ENCODE results near the gene ME3. TPM values are rescaled to one million over a fixed set of nuclear protein-coding genes. Genes with fewer than 3 reads are reported as not detected.
"Not testable (repeated sequence)": the region's sequence is repeated elsewhere in the genome, so short reads cannot be mapped to it uniquely, and the experiment has no call there.

The ME3 gene
- polyA plus RNA-seq, 1 donor from 2014 or later: not detected

DNA sequence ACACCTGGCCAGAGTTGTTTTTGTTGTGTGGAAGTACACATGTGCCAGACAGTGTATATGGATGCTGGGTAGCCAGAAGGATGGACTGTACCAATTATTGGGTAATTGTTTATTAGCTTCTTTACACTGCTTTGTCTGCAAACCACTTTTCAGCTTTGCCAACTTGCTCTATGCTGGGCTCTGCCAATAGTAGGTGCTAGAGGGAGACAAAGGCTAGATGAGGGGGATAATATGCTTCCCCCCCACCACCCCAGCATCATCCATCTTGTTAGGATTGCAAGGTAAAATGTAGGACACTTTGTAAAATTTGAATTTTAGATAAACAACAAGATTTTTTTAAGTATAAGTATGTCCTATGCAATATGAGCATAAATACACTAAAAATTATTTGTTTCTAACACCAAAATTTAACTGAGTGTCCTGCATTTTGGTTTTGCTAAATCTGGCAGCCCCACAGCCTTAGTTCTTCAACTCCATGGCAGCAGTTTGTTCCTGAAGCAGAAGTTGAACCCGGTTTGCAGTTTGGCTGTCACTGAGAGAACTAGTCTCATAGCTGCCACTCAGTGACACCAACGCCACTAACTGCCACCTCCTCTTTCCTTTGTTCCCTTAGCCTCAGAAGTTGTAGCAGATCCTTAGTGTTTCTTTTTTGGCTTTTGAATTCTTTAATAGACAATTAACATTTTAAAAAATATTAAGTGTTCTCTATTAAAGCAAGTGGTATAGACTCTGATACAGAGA, 219.0 kb downstream of the ME3 start:
- Mint-ChIP-seq H3K4me1 (peaks cover 0 to 7% (median 3%) of the 10 kb centered on the region in 3 donors), H3K27ac (no peak overlapping the region), H3K36me3 (no peaks in the 10 kb centered on the region), H3K27me3 (no peaks in the 10 kb centered on the region), H3K4me3 (no peak overlapping the region), H3K9me3 (no peaks in the 10 kb centered on the region)

DNA sequence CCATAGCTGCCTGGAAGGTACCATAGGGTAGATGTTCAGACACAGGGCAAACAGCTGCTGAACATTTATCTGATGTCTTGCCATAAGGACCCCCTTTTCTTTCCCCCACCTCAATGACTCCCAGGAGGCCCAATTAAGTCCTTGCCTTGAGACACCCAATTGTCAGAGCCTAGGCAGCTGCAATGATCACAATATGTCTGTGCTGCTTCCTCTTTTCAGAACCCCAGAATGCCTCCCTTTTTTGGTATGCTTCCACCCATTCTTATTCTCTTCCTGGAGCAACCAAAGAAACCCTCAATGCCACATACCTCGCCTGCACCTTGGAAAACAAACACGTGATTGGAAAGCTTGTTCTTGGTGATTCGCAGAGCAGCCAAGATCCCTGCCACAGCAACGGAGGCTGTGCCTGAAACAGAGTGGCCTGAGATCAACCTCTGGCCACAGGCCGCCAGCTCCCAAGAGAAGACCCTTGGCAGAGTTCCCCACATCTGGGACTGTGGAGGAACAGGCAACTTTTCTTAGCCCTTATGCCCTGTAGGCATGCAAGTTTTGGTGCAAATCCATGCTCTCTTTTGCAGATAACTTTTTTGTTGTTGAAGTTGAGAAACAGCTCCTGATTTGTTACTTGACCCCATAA, 222.3 kb downstream of the ME3 start:
- H3K9me3 Mint-ChIP-seq: no peaks in the 10 kb centered on the region
- H3K4me1 Mint-ChIP-seq: peaks cover 0 to 3% (median 2%) of the 10 kb centered on the region in 3 donors
- no peaks in the 10 kb centered on the region for H3K36me3 Mint-ChIP-seq
- H3K4me3 Mint-ChIP-seq: no peak overlapping the region
- H3K27me3 Mint-ChIP-seq: no peaks in the 10 kb centered on the region
- no peak overlapping the region for H3K27ac Mint-ChIP-seq

DNA sequence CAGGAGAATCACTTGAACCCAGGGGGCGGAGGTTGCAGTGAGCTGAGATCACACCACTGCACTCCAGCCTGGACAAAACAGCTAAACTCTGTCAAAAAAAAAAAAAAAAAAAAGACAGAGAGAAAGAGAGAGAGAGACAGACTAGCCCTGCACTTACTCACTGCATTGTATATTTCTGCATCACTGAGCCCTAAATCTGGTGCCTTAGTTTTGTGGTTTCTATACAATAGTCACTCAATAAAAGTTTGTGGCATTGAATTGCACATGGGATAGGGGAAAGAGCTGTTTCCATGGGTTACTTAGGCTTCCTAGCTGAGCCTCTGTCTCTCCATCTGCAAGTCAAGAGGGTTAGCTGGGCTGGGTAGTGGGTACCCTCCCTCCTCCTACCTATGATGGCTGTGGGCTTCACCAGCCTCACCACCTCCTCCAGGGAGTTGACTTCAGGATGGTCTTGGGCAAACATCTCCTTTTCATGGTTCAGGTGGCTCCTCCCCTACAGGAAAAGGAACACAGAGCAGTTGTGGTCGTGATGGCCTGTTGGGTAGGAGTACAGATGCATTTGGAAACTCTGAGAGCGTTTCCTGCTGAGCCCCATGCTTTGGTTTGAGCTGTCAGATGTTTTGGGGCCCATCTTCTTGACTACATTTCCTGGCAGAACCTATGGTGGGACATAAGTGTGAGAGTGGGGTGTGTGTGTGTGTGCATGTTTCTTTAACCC, 224.5 kb downstream of the ME3 start:
- Mint-ChIP-seq H3K36me3 (no peaks in the 10 kb centered on the region), H3K27me3 (no peaks in the 10 kb centered on the region), H3K4me1 (no peaks in the 10 kb centered on the region), H3K4me3 (no peak overlapping the region), H3K9me3 (no peaks in the 10 kb centered on the region), H3K27ac (no peak overlapping the region)

DNA sequence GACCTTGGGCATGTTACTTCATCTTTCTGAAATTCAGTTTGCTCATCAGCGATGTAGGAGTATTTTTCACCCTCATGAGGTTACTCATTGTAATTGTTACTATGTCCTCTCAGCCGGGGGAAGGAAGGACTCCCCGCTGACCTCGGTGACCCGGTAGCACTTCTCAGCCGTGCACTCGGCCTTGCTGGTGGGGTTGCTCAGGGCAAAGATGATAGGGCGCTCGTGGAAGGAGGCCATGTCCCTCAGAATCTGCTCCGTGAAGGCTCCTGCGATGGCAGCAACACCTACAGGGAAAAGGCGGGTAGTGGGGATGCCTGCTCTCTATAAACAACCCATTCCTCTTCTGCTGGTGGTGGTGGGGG, 225.5 kb downstream of the ME3 start:
- H3K27ac Mint-ChIP-seq: no peak overlapping the region
- no peaks in the 10 kb centered on the region for H3K27me3 Mint-ChIP-seq
- H3K9me3 Mint-ChIP-seq: no peaks in the 10 kb centered on the region
- no peak overlapping the region for H3K4me3 Mint-ChIP-seq
- H3K4me1 Mint-ChIP-seq: no peaks in the 10 kb centered on the region
- H3K36me3 Mint-ChIP-seq: no peaks in the 10 kb centered on the region

DNA sequence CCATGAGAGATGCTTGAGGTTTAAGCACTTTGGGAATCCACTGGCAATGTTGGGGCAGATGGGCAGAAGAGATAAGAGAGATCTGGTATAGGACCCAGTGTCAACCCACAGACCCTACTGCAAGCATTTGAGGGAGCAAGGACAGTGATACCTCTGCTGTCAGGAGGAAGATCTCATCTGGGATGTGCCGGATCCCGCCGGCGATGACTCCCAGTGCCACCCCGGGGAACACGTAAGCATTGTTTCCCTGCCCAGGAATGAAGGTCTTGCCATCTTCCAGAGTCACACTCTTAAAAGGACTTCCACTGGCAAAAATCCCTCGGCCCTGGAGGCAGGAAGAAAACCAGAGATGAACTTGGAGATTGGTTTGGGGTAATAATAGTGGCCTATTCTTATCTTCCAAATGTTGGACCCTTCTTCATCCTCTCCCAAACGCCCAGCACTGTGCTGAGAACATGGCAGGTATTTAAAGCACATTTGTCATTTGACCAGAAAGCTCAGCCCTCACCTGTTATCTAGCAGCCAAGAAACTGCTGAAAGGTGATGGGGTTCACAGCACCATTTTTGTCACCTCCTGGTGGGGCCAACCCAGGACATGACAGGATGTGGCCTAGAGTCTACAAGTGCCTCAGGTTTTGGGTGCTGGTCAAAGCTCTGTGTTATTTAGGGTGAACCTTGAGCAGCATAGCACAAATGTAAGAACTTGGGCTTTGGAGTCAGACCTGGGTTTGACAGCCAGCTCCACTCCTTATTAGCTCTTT, 226.1 kb downstream of the ME3 start:
- H3K27ac Mint-ChIP-seq: no peak overlapping the region
- H3K4me3 Mint-ChIP-seq: no peak overlapping the region
- no peaks in the 10 kb centered on the region for H3K27me3 Mint-ChIP-seq
- no peaks in the 10 kb centered on the region for H3K4me1 Mint-ChIP-seq
- no peaks in the 10 kb centered on the region for H3K36me3 Mint-ChIP-seq
- no peaks in the 10 kb centered on the region for H3K9me3 Mint-ChIP-seq

DNA sequence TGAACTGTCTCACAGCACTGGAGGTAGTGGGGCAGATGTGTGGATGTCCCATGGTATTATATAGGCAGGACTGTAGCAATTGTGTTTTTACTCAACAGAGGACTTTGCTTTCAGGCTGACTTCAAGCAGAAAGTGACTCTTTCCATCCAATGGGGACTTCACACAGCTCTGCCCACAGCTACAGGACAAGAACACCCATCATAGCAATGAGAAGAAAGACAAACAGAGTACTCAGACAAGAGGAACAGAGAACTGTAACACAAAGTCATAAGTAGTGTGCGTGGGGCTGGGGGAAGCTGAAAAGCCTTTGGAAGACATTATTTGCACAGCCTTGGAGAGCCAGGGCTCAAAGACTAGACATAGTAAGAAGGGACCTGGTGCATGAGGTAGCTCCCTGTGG, 227.4 kb downstream of the ME3 start:
- Mint-ChIP-seq H3K9me3 (no peaks in the 10 kb centered on the region), H3K27ac (no peak overlapping the region), H3K27me3 (no peaks in the 10 kb centered on the region), H3K36me3 (no peaks in the 10 kb centered on the region), H3K4me3 (no peak overlapping the region), H3K4me1 (no peaks in the 10 kb centered on the region)

DNA sequence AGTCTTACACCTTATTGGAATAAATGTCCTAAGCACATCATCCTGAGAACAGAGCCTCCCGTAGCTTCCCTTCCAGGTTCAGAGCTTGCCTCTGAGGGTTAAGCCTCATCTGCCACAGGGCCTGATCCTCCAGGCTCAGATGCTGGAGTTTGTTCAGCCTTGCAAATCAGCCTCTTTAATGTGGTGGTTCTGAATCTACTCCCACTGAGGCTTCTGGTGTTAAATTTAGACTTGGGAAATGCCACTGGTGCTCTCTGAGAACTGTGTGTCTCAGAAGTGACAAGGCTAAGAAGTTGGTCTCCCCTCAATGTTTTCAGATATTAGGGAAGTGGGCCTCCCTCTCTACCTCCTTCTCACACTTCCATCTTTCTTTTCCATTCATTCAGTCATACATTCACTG, 229.0 kb downstream of the ME3 start:
- no peak overlapping the region for H3K27ac Mint-ChIP-seq
- no peaks in the 10 kb centered on the region for H3K4me1 Mint-ChIP-seq
- no peak overlapping the region for H3K4me3 Mint-ChIP-seq
- H3K9me3 Mint-ChIP-seq: no peaks in the 10 kb centered on the region
- H3K27me3 Mint-ChIP-seq: no peaks in the 10 kb centered on the region
- H3K36me3 Mint-ChIP-seq: no peaks in the 10 kb centered on the region

DNA sequence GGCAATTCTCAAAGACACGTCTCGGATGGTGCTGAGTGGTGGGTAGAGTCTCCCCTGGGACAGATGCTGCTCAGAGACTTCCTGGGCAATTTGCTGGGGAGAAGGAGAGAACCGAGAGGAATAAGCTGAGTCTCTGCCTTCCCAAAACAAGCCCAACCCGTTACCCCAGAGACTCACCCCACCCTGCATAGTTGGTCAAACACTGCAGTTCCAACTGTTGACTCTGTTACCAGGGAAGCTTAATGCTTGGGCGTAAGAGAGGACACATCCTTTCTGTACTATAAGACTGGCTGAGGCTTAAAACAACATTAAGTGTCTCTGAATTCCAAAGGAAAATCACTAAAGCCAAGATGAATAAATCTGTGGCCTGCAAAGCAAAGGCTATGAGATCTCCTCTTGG, 229.6 kb downstream of the ME3 start:
- Mint-ChIP-seq H3K27ac (no peak overlapping the region), H3K9me3 (no peaks in the 10 kb centered on the region)

DNA sequence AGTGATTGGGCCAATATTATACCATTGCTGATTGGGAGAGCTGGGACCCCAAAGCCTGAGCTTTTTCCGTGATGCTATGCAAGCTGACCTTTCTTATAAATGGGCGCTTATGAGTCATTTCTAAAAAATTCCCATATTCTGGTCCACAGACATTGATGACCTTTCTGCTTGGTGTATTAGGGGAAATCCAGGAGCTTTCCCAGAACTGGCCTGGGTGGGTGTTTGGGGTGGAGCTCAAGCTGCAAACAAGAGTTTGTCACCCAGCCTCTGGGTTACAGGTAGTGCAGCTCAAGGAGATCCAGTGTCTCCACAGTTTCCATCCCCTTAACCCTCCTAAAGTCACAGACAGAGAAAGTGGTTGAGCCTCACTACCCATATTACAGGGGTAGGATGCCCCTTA, 230.0 kb downstream of the ME3 start:
- no peak overlapping the region for H3K27ac Mint-ChIP-seq
- H3K27me3 Mint-ChIP-seq: no peaks in the 10 kb centered on the region
- no peaks in the 10 kb centered on the region for H3K9me3 Mint-ChIP-seq
- H3K4me1 Mint-ChIP-seq: no peaks in the 10 kb centered on the region
- no peak overlapping the region for H3K4me3 Mint-ChIP-seq
- H3K36me3 Mint-ChIP-seq: no peaks in the 10 kb centered on the region

More for the DNA sequence above, 229.6 kb downstream of the ME3 start:
- Mint-ChIP-seq H3K4me1 (no peaks in the 10 kb centered on the region), H3K36me3 (no peaks in the 10 kb centered on the region), H3K27me3 (no peaks in the 10 kb centered on the region), H3K4me3 (no peak overlapping the region)

DNA sequence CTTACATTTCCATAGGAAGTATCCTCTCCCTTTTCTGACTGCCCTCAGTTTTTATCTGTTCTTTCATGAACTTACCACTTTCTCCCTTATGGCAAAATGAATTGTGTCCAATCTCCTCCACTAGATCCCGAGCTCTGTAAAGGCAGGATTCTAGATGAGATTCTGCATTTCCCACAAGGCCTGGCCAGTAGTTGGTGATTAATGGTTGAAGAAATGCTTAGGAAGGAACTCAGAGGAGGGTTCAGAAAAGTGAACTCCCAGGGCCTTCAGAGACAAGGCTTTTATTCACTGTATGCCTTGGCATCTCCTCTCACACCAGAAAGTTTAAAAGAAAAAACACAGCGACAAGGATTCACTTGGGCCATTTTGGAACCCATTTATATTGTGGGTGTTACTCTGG, 231.6 kb downstream of the ME3 start:
- H3K27ac Mint-ChIP-seq: no peak overlapping the region
- H3K9me3 Mint-ChIP-seq: no peaks in the 10 kb centered on the region
- no peaks in the 10 kb centered on the region for H3K4me1 Mint-ChIP-seq
- H3K36me3 Mint-ChIP-seq: no peaks in the 10 kb centered on the region
- H3K4me3 Mint-ChIP-seq: no peak overlapping the region
- no peaks in the 10 kb centered on the region for H3K27me3 Mint-ChIP-seq

DNA sequence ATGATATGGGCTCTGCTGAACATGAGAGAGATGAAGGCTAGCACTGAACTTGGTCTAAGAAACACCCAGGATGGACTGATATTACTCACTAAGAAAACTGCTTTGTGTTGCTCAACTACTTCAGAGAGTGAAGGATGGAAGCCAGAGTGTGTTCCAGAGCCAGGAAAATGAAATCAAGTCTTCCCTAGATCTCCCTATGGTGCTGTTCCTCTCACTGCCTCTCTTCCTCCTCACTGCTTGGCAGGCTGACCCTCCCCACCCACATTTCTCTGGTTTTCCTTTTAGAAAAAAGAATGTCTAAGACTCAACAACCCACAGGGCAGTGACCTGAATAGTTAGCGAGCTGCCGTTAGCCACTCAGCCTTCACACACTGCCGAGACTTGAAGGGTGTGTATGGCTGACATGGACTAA, 232.1 kb downstream of the ME3 start:
- H3K36me3 Mint-ChIP-seq: no peaks in the 10 kb centered on the region
- no peak overlapping the region for H3K27ac Mint-ChIP-seq
- no peak overlapping the region for H3K4me3 Mint-ChIP-seq
- H3K4me1 Mint-ChIP-seq: no peaks in the 10 kb centered on the region
- no peaks in the 10 kb centered on the region for H3K27me3 Mint-ChIP-seq
- no peaks in the 10 kb centered on the region for H3K9me3 Mint-ChIP-seq

DNA sequence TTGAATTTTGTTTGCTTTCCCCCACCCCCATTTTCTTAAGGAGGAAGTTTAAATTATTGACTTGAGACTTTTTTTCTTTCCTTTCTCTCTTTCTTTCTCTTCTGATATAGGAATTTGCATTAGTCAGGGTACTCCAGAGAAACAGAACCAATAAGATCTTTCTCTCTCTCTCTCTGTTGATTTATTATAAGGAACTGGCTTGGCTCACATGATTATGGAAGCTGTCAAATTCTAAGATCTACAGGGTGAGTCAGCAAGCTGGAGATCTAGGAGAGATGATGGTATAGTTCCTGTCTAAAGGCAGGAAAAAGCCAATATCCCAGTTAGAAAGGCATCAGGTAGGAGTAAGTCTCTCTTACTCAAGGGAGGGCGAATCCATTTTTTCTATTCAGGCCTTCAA, 233.7 kb downstream of the ME3 start:
- no peaks in the 10 kb centered on the region for H3K9me3 Mint-ChIP-seq
- no peak overlapping the region for H3K27ac Mint-ChIP-seq
- no peaks in the 10 kb centered on the region for H3K36me3 Mint-ChIP-seq
- no peak overlapping the region for H3K4me3 Mint-ChIP-seq
- no peaks in the 10 kb centered on the region for H3K27me3 Mint-ChIP-seq
- no peaks in the 10 kb centered on the region for H3K4me1 Mint-ChIP-seq

DNA sequence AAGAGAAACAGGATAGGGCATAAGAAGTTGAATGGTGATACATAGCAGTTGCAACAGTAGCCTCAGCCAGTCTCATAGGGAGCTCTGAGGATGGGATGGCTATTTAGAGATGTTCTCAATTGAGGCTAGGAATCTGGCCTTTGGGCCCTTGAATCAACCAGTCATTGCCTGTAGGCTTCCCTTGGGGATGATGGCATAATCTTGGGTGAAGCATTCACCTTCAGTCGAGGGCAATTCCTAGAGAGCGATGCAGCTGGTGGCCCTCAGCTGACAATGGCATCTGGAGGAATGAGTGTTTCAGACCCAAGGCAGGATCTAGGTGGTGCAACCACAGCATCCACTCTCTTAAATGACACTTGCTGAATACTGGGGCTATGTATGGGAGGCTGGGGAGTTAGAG, 236.7 kb downstream of the ME3 start:
- H3K27ac Mint-ChIP-seq: no peak overlapping the region
- no peaks in the 10 kb centered on the region for H3K27me3 Mint-ChIP-seq
- no peaks in the 10 kb centered on the region for H3K4me1 Mint-ChIP-seq
- no peaks in the 10 kb centered on the region for H3K9me3 Mint-ChIP-seq
- H3K36me3 Mint-ChIP-seq: no peaks in the 10 kb centered on the region
- H3K4me3 Mint-ChIP-seq: no peak overlapping the region

DNA sequence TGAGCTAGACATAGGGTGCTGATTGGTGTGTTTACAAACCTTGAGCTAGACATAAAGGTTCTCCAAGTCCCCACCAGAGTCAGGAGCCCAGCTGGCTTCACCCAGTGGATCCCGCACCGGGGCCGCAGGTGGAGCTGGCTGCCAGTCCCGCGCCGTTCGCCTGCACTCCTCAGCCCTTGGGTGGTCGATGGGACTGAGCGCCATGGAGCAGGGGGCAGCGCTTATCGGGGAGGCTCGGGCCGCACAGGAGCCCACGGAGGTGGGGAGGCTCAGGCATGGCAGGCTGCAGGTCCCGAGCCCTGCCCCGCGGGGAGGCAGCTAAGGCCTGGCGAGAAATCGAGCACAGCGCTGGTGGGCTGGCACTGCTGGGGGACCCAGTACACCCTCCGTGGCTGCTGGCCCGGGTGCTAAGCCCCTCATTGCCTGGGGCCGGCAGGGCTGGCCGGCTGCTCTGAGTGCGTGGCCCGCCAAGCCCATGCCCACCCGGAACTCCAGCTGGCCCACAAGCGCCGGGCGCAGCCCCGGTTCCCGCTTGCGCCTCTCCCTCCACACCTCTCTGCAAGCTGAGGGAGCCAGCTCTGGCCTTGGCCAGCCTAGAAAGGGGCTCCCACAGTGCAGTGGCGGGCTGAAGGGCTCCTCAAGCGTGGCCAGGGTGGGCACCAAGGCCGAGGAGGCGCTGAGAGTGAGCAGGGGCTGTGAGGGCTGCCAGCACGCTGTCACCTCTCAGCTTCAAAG, 238.9 kb downstream of the ME3 start:
- H3K36me3 Mint-ChIP-seq, H3K9me3 Mint-ChIP-seq, H3K4me3 Mint-ChIP-seq, H3K4me1 Mint-ChIP-seq, H3K27ac Mint-ChIP-seq, H3K27me3 Mint-ChIP-seq: not testable (repeated sequence)

DNA sequence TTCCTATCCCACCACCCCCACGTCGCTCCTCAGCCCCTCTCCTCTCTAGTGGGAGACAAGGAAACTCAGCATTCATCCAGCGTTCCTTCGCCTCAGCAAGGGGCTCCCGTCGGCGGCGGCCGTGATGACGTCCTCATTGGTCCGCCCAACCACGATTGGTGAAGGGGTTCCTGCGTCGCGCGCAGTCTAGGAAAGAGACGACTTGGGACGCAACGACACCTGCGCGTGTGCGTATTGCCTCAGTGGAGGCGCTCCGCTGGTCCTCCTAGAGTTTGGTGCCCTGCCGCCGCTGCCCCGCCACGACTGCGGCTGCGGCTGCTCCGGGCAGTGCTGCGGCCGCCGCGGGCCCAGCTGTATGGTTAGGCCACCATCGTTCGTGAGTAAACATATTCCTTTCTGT, 241.2 kb downstream of the ME3 start:
- Mint-ChIP-seq H3K4me1 (no peaks in the 10 kb centered on the region), H3K27ac (no peak overlapping the region), H3K4me3 (peak overlapping the region in 2 of 4 donors; percentile 17 to 62), H3K27me3 (no peaks in the 10 kb centered on the region), H3K36me3 (peaks cover 2% of the 10 kb centered on the region), H3K9me3 (peaks cover 2 to 5% (median 2%) of the 10 kb centered on the region in 3 donors)
